ENCODE measurements around the gene TEAD1. TPM values are rescaled to one million over a fixed set of nuclear protein-coding genes. Genes with fewer than 3 reads are reported as not detected.

Gene TEAD1
- polyA plus RNA-seq, 2 of the 4 experiments (the other 2 are of a cell fraction) = 111 to 112 TPM

DNA sequence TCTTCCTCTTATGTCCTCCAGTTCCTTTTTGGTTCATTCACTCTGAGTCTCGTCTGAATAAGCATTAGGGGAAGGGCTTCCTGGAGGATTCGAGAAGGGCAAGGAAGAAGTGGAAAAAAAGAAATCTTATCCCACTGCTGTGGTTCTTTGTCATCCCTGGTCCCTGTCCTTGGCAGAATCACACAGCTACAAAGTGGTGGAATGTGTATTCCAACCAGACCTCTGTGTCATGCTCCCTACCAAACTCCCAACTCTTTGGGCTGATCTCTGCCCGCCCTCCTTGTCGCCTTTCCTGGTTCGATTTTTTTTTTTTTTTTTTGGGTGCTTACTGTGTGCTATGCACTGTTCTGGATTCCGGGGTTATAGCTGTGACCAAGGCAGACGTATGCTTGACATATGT, 61.0 kb downstream of the TEAD1 start:
- POLR2A ChIA-PET = no interaction called here

DNA sequence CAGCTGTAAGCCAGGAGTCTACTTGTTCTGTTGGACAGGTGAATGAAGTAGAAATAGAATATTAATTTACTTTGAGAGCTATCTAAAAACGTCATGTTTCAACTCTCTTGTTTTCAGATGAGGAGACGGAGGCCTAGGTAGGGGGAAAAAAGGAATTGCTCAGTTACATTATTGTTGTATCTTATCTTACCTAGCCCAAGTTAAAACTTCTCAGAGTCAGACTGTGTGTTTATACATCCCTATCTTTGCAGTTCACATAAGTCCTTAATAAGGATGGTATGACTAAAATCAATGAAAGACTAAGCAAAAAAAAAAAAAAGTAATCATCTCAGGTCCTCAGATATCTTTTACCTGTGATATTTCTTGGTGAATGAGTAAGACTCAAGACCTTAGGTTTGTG, 62.8 kb downstream of the TEAD1 start:
- TF ChIP-seq, protein P1, sequence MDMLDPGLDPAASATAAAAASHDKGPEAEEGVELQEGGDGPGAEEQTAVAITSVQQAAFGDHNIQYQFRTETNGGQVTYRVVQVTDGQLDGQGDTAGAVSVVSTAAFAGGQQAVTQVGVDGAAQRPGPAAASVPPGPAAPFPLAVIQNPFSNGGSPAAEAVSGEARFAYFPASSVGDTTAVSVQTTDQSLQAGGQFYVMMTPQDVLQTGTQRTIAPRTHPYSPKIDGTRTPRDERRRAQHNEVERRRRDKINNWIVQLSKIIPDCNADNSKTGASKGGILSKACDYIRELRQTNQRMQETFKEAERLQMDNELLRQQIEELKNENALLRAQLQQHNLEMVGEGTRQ (IDR thresholded peaks at IDR 0.05) = no peak
- TF ChIP-seq ESRRA (IDR thresholded peaks at IDR 0.05; ENCODE audit: borderline replicate concordance, low read length) (no peak), SREBF2 (IDR thresholded peaks at IDR 0.05) (no peak), ZFP36 (IDR thresholded peaks at IDR 0.05; ENCODE audit: borderline replicate concordance, partially characterized antibody) (no peak), HOXA7 (CRISPR knock-in tag; IDR thresholded peaks at IDR 0.05) (no peak), EP300 (IDR thresholded peaks at IDR 0.05) (no peak), GATA3 (IDR thresholded peaks at IDR 0.05; ENCODE audit: borderline replicate concordance) (no peak), TP53 (CRISPR knock-in tag; IDR thresholded peaks at IDR 0.05) (no peak), HOXB13 (CRISPR knock-in tag; IDR thresholded peaks at IDR 0.05; ENCODE audit: low read depth) (no peak)
- TF ChIP-seq, protein P2, sequence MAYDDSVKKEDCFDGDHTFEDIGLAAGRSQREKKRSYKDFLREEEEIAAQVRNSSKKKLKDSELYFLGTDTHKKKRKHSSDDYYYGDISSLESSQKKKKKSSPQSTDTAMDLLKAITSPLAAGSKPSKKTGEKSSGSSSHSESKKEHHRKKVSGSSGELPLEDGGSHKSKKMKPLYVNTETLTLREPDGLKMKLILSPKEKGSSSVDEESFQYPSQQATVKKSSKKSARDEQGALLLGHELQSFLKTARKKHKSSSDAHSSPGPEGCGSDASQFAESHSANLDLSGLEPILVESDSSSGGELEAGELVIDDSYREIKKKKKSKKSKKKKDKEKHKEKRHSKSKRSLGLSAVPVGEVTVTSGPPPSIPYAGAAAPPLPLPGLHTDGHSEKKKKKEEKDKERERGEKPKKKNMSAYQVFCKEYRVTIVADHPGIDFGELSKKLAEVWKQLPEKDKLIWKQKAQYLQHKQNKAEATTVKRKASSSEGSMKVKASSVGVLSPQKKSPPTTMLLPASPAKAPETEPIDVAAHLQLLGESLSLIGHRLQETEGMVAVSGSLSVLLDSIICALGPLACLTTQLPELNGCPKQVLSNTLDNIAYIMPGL (CRISPR knock-in tag; IDR thresholded peaks at IDR 0.05; ENCODE audit: borderline replicate concordance) = no peak
- Histone ChIP-seq H3K9me3 (no peaks in the 10 kb centered on the region), H3K4me1 (peaks cover 50% of the 10 kb centered on the region), H3K27ac (no peak overlapping the region), H3K4me3 (no peak overlapping the region), H3K4me2 (no peak overlapping the region)
- DNase-seq (ENCODE audit: low read depth in 1 of 2, low spot score in 1 of 2) (no peak), FAIRE-seq (no peak), ATAC-seq (no peak)
- ChIA-PET POLR2A (no interaction called here), CTCF (interaction anchor here (0.6 to 1.4 kb wide), 2 partner anchors 10 to 152 kb away, joined by 3 to 5 read pairs; no protein-coding TSS in a partner anchor)
- WGBS (ENCODE audit: missing lambda C conversion rate) = 75% methylated on average over 2 of the region's 2 CpGs

More for the DNA sequence above, 61.0 kb downstream of the TEAD1 start:
- H3K4me2 ChIP-seq = no peak overlapping the region; the same call in 2 of the 3 replicates
- no peak for TF ChIP-seq JUNB (IDR thresholded peaks at IDR 0.05)
- no peak for TF ChIP-seq RNF2 (IDR thresholded peaks at IDR 0.05; ENCODE audit: borderline replicate concordance, low read depth)
- TF ChIP-seq MAZ (IDR thresholded peaks at IDR 0.05; ENCODE audit: borderline replicate concordance, low read depth, low read length) = no peak
- no peak for TF ChIP-seq EHMT2 (IDR thresholded peaks at IDR 0.05; ENCODE audit: low read depth)
- TF ChIP-seq RFX5 (IDR thresholded peaks at IDR 0.05) = no peak
- no peak for TF ChIP-seq ZSCAN20 (CRISPR knock-in tag; IDR thresholded peaks at IDR 0.05)
- TF ChIP-seq, protein P3, sequence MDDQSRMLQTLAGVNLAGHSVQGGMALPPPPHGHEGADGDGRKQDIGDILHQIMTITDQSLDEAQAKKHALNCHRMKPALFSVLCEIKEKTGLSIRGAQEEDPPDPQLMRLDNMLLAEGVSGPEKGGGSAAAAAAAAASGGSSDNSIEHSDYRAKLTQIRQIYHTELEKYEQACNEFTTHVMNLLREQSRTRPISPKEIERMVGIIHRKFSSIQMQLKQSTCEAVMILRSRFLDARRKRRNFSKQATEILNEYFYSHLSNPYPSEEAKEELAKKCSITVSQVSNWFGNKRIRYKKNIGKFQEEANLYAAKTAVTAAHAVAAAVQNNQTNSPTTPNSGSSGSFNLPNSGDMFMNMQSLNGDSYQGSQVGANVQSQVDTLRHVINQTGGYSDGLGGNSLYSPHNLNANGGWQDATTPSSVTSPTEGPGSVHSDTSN (IDR thresholded peaks at IDR 0.05) = no peak
- TF ChIP-seq EHF (CRISPR knock-in tag; IDR thresholded peaks at IDR 0.05) = no peak
- TF ChIP-seq, protein P1 (IDR thresholded peaks at IDR 0.05) = no peak
- no peak for TF ChIP-seq CBX8 (IDR thresholded peaks at IDR 0.05)
- TF ChIP-seq HEYL (CRISPR knock-in tag; IDR thresholded peaks at IDR 0.05) = no peak
- TF ChIP-seq HOXB5 (CRISPR knock-in tag; IDR thresholded peaks at IDR 0.05) = no peak
- TF ChIP-seq, protein P4, sequence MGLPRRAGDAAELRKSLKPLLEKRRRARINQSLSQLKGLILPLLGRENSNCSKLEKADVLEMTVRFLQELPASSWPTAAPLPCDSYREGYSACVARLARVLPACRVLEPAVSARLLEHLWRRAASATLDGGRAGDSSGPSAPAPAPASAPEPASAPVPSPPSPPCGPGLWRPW (IDR thresholded peaks at IDR 0.05) = no peak
- TF ChIP-seq FOSB (CRISPR knock-in tag; IDR thresholded peaks at IDR 0.05) = no peak
- no peak for TF ChIP-seq SMC3 (IDR thresholded peaks at IDR 0.05)
- TF ChIP-seq ATOH8 (CRISPR knock-in tag; IDR thresholded peaks at IDR 0.05; ENCODE audit: low read depth) = no peak
- ATAC-seq = peak; percentile 16 to 30; a peak in 1 of 6 replicates
- 82% methylated on average over 7 of the region's 7 CpGs for WGBS (ENCODE audit: missing lambda C conversion rate)
- no peaks in the 10 kb centered on the region for H3K9me3 ChIP-seq
- CTCF ChIA-PET = interaction anchor here (0.6 to 1.2 kb wide), 4 partner anchors 15 to 158 kb away, joined by 3 to 4 read pairs (median 3); no protein-coding TSS in a partner anchor
- DNase-seq (ENCODE audit: low read depth in 1 of 2, low spot score in 1 of 2) = no peak
- no peak overlapping the region for H3K4me3 ChIP-seq
- H3K4me1 ChIP-seq = peaks cover 53% of the 10 kb centered on the region
- FAIRE-seq = no peak
- H3K27ac ChIP-seq = peak overlapping the region in 1 of 2 experiments; percentile 14; a peak in 1 of 6 replicates

Data from A549 (cell line).